Activated CD4-positive, CD25-positive, alpha-beta regulatory T cell treated with anti-CD3 and anti-CD28 coated beads, Interleukin-2, amount 50 U/mL, for 72 hours (primary cell): Measurements from ENCODE around the gene FLT1.

ENCODE experiments used
- DNase-seq: peaks from one replicate; pipeline ENCODE4 v3.0.0; 2021

Gene FLT1

DNA sequence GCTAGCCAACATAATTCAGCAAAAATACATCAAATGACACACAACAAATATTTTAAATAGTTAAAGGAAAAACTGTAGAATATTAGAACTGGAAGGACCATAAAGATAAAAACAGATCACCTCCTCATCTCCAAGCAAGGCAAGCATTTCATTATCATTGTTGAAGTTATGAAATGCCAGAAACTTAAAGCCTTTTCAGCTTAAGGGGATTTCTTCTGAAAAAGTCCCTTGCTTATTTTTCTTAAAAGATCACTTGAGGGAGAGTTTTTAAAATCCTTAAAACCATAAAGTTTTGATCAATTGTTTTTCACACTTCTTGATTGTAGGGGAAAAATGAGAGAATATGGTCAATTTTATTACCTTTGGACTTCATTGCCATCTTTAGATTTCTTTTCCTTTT lies 37.4 kb downstream of the FLT1 start:
- DNase-seq: no peak

DNA sequence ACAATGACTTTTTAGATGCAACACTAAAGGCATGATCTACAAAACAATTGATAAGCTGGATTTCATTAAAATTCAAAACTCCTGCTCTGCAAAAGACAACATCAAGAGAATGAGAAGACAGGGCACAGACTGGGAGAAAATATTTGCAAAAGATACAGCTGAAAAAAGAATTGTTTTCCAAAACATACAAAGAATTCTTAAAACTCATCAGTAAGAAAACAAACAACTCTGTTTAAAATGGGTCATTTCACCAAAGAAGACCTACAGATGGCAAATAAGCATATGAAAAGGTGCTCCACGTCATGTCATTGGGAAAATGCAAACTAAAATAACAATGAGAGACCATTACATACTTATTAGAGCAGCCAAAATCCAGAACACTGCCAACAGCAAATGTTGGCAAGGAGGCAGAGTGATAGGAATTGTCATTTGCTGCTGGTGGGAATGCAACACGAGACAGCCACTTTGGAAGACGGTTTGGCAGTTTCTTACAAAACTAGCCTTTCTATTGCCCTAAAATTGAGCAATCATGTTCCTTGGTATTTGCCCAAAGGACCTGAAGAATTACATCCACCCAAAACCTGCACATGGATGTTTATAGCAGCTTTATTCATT lies 39.2 kb downstream of the FLT1 start:
- no peak for DNase-seq

DNA sequence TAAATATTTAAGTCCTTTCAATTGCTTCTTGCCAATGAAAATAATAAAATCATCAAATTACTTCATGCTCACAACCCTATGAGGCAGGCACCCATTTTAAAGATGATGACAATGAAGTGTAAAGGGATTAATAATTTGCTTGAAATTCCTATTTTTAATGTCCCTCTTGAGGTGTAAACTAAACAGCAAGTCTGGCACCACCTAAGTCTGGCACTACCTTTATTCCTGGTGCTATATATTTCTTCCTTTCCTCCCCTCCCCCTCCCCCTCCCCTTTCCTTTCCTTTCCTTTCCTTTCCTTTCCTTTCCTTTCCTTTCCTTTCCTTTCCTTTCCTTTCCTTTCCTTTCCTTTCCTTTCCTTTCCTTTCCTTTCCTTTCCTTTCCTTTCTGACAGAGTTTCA lies 42.2 kb downstream of the FLT1 start:
- no peak for DNase-seq

DNA sequence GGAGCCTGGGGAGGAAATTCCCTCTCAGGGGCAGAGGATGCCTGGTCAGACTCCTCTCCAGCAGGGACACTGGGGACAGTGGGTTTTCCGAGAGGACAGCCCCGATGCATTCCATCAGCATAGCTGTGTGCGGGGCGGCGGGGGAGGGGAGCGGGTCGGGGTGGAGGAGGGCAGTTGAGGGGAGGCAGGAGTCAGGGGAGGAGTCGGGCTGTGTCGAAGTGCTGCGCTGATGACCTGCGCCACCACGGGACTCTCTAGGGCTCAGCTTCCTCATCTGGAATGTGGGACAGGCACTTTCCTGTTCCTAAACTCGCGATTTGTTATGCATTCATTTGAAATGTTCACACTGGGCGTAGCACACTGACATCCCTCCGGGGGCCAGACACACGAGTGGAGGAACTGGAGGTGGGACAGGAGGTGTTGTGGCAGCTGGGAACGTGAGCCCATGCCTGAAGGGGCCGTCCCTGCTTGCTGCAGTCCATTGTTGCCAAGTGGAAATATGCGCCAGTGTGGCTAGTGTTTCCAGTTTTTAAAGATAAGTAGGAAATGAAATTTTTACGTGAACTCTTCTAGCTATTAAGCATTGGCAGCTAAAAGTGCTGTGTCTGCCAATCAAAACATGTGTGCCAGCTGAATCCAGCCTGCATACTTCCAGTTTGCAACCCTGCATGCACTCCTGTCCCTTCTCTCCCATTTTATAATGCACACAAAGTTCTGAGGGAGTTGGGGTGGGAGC lies 43.3 kb downstream of the FLT1 start:
- no peak for DNase-seq

DNA sequence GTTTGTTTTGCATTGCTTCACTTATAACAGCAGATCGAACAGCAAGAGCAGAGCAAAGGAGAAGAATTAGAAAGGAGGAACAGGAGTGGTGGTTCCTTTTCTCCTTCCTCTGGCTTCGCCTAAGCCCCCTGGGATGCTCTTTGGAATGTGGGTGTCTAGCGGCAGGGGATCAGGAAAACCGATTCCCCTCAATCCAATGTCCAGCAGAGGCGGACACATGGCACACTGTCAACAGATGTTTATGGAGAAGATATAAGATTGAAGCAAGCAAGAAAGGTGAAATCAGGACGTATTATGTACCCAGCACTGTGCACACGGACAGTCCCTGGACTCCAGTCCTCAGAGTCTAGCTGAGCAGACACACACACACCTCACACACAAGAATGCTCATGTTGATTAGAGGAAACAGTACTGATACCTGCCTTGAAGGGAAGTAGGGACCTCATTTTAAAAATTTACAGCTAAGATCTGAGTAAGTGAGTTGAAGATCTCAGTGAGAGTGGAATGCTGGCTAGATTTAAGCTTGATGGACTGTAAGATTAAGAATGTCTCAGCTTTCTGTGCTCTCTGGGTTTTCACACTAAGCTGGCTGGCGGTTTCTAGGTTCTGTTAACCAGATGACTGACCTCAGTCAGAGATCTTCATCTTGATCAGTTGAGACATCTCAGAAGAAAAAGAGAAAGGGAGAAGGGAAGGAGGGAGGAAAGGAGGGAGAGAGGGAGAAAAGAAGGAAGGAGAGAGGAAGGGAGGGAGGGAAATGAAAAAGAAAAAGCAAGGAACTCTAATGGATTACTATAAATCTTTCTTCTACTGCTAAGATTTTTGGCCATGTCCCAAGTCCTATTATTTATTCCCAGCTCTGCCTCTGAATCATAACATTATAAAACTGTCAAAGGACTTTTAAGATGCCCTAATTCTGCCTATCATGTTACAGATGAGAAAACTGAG lies 44.8 kb downstream of the FLT1 start:
- DNase-seq: no peak

DNA sequence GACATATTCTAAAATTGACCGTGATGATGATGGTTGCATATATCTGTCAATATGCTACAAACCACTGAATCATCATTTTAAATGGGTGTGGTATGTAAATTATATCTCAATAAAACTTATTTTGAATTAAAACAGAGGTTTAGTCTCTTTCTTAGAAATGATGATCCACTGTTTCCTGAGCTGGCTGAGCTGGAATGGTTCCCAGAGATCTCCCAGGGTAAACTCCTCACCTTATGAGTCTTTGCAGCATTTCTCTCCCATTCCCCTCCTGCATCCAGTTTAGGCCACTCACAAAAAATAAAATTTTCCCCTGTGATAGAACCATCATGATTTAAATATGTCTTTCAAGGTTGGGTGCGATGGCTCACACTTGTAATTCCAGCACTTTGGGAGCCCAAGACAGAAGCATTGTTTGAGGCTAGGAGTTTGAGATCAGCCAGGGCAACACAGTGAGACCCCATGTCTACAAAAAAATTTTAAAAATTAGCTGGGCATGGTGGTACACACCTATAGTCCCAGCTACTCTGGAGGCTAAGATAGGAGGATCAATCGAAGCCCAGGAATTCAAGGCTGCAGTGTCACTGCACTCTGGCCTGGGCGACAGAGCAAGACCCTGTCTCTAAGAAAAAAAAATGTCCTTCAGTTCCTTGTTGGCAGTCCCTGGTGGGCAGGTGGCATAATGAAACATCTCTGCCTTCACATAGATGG lies 46.1 kb downstream of the FLT1 start:
- DNase-seq: no peak

DNA sequence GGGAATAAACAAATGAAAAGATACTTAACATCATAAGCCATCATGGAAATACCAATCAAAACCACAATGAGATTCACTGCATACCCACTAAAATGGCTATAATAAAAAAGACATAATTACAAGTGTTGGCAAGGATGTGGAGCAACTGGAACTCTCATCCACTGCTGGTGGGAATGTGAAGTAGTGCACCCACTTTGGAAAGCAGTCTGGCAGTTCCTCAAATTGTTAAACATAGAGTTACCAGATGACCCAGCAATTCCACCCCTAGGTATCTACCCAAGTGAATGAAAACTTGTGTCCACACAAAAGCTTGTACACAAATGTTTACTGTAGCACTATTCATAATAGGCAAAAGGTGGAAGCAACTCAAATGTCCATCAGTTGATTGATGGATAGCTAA lies 46.9 kb downstream of the FLT1 start:
- DNase-seq: no peak

DNA sequence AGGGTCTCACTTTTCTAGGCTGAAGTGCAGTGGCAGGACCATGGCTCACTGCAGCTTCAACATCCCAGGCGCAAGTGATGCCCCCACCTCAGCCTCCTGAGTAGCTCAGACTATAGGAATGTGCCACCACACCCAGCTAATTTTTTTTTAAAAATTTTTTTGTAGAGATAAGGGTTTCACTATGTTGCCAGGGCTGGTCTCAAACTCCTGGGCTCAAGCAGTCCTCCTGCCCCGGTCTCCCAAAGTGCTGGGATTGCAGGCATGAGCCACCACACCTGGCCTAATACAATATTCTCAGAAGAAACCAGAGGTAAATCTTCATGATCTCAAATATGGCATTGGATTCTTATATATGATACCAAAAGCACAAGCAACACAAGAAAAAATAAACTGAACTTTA lies 47.7 kb downstream of the FLT1 start:
- no peak for DNase-seq

DNA sequence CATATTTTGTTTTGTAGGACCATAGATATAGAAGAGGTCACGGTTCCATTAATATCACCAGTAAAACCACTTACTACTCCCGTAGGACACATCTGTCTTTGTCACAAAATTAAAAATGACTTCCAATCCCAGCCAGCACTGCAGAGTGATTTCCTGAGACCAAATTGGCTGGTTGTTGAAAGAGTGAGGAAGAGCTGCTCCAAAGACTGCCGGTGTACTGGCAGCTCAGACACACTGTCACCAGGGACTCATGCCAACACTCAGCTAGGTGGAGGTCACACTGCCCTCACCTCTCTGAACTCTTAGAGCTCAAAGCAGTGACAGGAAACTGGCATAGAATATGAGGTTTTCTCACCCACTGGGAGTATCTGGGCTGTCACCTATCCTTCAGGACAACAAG lies 52.1 kb downstream of the FLT1 start:
- no peak for DNase-seq

DNA sequence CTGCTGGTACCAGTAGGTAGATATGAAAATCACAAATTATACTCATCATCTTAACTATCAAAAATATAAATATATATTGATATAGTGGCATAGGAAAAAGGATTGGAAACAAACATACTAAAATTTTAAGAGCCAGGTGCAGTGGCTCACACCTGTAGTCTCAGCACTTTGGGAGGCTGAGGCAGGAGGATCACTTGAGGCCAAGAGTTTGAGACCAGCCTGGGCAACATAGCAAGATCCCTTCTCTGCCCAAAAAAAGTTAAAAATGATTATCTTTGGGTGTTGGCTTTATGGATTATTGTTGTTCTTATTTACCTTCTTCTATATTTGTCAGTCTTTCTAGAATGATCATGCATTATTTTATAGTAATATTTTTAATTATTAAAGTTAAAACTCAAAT lies 53.4 kb downstream of the FLT1 start:
- DNase-seq: no peak

DNA sequence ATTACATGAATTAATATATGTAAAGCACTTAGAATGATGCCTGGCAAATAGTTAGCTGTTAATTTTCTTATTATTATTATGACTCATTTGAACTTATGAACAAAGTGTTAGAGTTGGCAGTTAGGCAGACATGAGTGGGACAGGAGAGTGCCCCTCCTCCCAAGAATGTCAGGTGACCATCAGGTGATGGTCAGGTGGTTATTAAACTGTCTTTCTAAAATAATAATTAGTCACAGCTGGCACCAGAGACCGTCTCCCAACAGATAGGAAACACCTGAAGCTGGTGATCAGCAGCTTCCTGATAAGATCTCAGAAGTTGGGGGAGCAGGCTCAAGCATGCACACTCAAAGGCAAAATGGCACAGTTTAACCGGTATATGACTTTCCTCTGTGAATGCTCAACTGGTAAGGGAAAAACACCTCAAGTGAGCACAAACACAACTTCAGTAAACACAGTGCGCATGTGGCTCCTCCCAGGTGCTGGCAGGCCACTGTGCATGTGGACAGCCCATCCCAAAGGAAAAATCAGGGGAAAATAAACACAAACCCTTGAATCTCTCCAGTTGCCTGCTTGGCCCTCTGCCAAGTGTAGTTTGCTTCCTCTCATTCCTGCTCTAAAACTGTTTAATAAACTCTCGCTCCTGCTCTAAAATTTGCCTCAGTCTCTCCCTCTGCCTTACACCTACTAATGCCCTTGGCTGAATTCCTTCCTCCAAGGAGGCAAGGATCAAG lies 54.0 kb downstream of the FLT1 start:
- DNase-seq: no peak

DNA sequence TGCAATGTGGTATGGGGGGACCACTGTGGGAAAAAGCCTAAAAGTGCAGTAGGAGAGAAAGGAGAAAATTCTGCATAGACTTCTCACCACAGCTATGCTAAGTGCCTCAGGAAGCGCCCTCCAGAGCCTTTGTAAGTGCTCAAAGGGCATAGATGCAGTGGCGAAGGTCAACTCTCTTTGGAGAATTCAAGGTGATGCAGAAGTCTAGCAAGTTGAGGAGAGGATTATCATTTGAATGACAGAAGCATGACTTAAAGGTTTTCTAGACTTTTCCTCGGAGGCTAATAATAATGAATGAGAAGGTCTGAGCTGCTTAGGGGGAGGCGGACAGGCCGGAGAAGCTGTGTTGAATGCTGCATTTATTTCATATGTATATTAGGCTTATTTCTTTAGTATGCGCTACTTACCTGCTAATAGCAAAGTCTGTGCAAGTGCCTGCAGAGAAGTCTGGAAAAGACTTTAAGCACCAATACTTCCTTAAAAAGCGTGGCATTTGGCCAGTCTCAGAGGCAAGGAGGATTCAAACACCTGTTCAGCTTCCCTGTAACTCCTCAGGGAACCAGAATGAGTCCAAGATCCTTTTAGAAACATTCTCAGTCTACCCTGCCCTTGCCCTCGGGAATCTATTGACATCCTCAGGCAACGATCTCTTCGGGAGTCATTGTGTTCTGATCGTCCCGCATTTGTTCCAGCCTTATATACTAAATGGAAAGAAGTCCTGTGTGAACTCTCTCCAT lies 56.2 kb downstream of the FLT1 start:
- no peak for DNase-seq

DNA sequence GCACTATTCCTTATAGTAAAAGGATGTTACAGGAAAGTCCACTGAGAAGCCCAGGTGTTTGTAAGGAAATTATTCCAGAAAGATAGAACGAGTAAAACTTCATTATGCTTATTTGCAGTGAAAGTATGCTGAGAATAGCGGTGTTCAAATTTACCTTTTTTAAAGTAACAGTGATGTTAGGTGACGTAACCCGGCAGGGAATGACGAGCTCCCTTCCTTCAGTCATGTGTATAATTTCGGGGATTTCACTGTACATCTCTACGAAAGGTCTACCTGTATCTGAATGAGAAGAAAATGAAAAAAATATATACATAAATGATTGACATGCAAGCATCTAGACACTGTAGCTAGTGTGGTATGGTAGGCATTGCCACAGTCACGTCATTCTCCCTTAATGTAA lies 56.9 kb downstream of the FLT1 start:
- DNase-seq: no peak

DNA sequence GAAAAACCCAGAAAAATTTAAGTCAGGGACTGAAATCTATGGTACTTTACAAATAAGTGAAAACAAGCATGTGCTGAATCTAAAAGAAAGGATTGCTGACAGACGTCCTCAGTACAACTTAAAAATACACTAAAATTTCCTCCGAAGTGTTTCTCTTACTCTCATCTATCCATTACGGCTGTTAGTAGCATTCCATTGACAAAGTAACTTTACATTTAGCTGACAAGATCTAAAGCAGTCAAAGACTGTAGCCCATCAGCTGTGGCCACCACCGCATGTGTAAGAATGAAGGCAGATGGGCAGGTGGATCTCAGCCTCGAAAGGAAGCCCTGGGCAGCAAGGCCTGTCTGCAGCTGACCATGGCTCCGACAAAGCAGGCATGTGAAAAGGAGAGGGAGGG lies 59.0 kb downstream of the FLT1 start:
- DNase-seq: no peak

DNA sequence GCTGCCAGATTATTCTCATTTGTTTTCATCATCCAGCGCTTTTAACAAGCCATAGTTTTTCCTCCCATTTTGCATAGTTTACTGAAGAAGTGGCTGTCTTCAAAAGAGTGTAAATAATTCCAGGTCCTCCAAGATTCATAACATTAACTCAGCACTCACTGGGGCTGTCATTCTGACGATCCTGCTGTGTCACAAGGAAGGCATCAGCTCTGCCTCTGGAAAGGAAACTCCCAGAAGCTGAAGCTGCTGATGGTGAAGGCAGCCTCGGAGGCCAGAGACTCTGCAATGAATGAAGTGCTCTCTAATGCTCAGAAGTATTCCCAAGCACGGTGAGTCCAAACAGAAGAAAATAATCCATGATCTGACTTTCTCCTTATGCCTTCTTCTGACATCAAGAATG lies 60.0 kb downstream of the FLT1 start:
- DNase-seq: no peak

DNA sequence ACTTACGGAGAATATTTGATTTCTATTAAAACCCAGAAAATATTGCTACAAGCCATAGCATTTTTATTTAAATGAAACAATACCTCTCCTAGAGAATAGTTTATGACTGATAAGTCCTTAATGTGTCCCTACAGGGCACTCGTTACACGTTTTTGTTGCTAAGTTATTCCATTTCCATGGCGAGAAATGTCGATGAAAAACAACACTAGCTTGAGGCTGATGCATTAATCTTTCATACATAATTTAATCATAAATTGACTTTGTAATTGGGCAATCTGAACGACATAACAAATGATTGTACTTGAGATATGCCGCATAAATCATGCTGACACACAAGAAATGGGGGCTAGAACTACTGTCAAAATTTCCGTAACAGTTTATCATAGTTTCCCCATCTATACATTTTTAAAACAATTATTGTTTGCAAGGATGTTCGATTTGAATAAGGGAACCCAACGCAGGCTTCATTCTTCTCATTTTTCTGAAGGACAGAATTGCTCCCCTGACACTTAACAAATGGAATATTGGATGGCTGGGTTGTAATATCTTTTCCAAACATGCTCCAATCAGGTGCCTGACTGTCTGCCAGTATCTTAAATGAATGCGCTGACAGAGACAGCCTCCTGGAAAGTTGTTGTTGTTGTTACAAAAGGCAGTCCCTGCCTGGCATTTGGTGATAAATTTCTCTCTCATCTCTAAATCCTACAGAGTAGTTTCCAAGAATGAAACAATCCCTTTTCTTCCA lies 61.9 kb downstream of the FLT1 start:
- no peak for DNase-seq

DNA sequence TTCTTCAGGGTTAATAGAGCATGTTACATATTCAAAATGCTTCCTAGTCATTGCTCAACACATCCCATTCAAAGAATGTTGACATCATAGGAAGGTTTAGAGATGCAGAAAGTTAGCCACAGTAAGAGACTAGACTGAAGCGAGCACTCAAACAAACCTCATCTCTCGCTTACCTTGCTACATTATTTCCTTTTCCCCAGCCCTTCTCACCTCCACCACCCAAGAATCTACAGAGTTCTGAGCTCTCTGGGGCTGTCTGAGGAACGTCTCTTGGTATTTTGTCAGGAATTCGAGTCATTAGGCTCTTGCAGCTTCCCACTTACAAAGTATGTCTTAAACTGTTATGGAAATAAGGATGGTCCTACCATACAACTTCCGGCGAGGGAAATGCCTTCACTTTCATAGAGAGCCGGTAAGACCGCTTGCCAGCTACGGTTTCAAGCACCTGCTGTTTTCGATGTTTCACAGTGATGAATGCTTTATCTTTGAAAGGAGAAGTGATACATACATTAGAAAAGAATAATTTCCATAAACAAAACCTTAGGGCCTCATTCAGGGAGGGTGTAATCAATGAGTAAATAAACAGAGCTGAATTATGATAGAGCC lies 65.1 kb downstream of the FLT1 start:
- DNase-seq: no peak

DNA sequence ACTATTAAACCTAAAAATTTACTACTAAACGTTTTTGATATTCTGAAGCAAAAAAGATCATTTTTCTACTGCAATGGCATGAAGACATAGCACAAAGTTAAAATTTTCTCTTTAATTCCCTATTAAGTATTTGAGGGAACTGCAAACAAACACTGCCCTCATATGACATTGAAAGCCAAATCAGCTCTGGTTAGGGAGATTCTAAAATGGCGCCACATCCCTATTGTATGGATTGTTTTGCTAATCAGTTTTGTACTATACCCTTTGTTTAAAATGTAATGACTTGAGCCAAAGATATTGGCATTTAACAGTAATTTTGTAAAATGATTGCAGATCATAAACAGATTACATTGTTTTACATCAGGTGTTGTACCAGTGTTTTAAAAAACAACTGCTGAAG lies 65.8 kb downstream of the FLT1 start:
- no peak for DNase-seq

DNA sequence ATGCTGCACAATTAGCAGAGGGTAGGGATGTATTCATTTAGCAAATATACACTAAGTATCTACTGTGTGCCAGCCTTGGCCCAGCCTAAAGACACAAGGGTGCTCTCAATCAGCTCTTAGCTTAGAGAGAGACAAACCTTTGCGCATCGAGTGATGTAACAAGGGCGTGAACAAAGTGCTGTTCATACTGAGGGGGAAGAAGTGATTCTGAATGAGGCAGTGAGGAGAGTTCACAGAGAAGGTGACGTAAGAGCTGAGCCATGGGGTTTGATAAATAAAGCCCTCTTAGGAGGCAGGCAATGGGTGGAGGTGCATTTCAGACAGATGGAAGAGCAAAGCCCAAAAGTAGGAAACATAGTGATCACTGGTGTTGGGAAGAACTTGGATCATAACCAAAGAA lies 68.5 kb downstream of the FLT1 start:
- no peak for DNase-seq

DNA sequence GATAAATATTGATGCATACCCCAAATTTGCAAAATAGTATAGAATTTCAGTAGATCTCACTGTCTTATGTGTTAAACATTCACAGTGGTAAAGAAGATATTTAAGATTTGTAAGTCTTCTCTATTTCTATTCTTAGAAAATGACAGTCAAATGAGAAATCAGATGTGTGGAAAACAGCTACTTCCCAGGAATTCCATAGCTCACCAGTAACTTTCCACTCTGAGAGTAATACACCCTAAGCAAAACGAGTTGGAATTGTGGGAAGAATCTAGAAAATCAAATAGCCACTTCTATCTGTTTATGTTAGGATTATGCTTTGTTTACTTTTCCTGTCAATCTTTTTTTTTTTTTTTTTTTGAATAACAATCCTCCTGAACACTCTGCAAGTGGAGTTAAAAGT lies 69.1 kb downstream of the FLT1 start:
- no peak for DNase-seq

DNA sequence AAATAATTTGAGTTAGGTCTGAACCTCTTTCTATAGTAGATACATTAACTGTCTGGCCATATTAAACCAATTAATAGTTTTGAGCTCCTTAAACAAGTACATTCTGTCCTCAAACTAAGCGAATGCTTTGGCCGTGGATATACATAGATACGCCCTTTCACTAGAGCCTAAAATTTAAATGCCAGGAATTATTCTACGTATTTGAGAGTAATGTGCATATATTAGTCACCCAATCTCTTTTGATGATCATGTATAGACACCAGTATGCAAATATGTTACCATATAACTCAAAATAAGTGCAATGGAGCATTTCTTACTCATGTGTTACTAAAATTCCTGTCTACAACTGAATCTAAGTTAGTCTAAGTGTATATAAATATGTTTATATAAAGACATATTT lies 70.4 kb downstream of the FLT1 start:
- DNase-seq: no peak
